22Rv1 (cell line): ENCODE results near the gene MED25.

ENCODE experiments used
- ZFX ChIP-seq: fragments of 450-650 bp; IDR thresholded peaks from 2 replicates; pipeline ENCODE4 v1.6.1; 2017; ENCODE audit warnings: antibody characterized with exemption, borderline replicate concordance
- TF ChIP-seq, protein P1 (sequence below): fragments of 450-650 bp; IDR thresholded peaks from 2 replicates; pipeline ENCODE4 v1.5.1; 2017; ENCODE audit warnings: mild to moderate bottlenecking

DNA sequence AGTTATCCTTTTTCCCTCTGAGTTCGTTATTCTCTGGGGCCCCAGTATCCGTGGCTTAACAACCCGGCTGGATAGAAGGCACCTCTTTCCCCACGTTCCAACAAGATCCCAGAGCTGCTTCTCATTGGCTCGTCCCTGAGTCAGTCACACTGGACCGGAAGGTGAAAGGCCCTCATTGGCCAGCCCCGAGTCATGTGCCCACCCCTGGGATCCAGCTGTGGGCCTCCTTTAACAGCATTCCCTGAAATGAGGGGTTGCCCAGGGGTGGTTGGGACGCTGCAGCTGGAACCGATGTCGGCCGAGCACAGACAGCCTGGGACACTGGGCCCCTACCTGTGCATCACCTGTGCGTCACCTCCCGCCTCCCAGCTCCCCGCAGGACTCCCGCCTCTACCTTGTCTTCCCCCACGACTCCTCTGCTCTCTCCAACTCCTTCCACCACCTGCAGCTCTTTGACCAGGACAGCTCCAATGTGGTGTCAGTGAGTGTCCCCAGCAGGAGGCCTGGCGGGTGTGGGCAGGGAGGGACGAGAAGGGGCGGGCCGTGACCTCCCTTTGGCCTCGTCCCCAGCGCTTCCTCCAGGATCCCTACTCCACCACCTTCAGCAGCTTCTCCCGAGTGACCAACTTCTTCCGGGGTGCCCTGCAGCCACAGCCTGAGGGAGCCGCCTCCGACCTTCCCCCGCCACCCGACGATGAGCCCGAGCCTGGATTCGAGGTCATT lies 63.7 kb downstream of the MED25 start:
- TF ChIP-seq, protein P1, sequence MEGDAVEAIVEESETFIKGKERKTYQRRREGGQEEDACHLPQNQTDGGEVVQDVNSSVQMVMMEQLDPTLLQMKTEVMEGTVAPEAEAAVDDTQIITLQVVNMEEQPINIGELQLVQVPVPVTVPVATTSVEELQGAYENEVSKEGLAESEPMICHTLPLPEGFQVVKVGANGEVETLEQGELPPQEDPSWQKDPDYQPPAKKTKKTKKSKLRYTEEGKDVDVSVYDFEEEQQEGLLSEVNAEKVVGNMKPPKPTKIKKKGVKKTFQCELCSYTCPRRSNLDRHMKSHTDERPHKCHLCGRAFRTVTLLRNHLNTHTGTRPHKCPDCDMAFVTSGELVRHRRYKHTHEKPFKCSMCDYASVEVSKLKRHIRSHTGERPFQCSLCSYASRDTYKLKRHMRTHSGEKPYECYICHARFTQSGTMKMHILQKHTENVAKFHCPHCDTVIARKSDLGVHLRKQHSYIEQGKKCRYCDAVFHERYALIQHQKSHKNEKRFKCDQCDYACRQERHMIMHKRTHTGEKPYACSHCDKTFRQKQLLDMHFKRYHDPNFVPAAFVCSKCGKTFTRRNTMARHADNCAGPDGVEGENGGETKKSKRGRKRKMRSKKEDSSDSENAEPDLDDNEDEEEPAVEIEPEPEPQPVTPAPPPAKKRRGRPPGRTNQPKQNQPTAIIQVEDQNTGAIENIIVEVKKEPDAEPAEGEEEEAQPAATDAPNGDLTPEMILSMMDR, result no peak
- TF ChIP-seq ZFX, result no peak
